Upper lobe of right lung (tissue), 1 donor: ENCODE data around the gene MAJIN. TPM values are rescaled to one million over a fixed set of nuclear protein-coding genes. Genes with fewer than 3 reads are reported as not detected.
A peak's percentile ranks its signal among the peaks of the same experiment; 100 is the strongest.

Experiments
- ATAC-seq: fragments of 200-7000 bp; cut with Tn5 transposase; one replicate; pipeline ENCODE4 v1.9.1; 2020; ENCODE audit warnings: mild to moderate bottlenecking, moderate library complexity
- DNase-seq: peaks from one replicate; pipeline ENCODE4 v3.0.0-alpha.2; 2020
- H3K27ac ChIP-seq: fragments of 200-600 bp; one replicate; pipeline ENCODE4 v1.8.0; 2022
- H3K27me3 ChIP-seq: fragments of 200-600 bp; one replicate; pipeline ENCODE4 v1.8.0; 2022; ENCODE audit warnings: mild to moderate bottlenecking
- H3K36me3 ChIP-seq: fragments of 200-600 bp; one replicate; pipeline ENCODE4 v1.8.0; 2022
- H3K4me1 ChIP-seq: fragments of 200-600 bp; one replicate; pipeline ENCODE4 v1.8.0; 2022
- H3K4me3 ChIP-seq: fragments of 200-600 bp; one replicate; pipeline ENCODE4 v1.8.0; 2022; ENCODE audit warnings: mild to moderate bottlenecking
- H3K9me3 ChIP-seq: fragments of 200-600 bp; one replicate; pipeline ENCODE4 v1.8.0; 2022
- CTCF ChIP-seq: fragments of 200-600 bp; IDR thresholded peaks from one replicate; pipeline ENCODE4 v1.8.0; 2022; ENCODE audit warnings: antibody characterized with exemption
- intact Hi-C: fragments of 100-400 bp; cut with DNase I; formaldehyde crosslinking; loops from one replicate; pipeline ENCODE4 v1.11.0; 2022
- total RNA-seq: library from RNA; stranded (reverse); fragmentation: NEBNext Ultra II Directional; extraction: Animal tissue kit (Norgen Biotek cat#: 25700); gene quantifications from one replicate; pipeline ENCODE4 v1.2.1, GENCODE V29; 2021
- donor health status: DM: no; HTN: yes; CAD: no; lungs with severe emphysema.

The MAJIN gene
- total RNA-seq, 1 donor from 2014 or later = not detected

DNA sequence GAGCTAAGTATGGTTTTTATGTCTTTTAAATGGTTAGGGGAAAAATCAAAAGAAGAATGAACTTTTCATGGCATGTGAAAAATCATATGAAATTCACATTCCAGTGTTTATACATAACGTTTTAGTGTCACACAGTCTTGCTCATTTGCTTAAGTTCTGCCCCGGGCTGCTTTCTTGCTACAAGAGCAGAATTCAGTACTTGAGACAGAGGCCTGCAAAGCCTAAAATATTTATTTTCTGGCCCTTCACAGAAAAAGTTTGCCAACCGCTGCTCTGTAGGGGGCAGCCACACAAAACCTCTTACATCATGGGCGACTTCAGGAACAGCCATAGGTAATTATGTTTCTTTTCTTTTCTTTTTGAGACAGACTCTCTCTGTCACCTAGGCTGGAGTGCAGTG is 53.9 kb downstream of the MAJIN start:
- ATAC-seq (no peak), DNase-seq (no peak)
- peak; percentile 25 for TF ChIP-seq CTCF
- peak overlapping the region; percentile 73 for H3K27ac ChIP-seq
- no peaks in the 10 kb centered on the region for H3K27me3 ChIP-seq
- peak overlapping the region; percentile 78 for H3K4me3 ChIP-seq
- peaks cover 21% of the 10 kb centered on the region for H3K4me1 ChIP-seq
- intact Hi-C loops = no loop called here
- peaks cover 14% of the 10 kb centered on the region for H3K36me3 ChIP-seq
- no peaks in the 10 kb centered on the region for H3K9me3 ChIP-seq

GRCh38 chr11:64917663-64917995 is 54.3 kb downstream of the MAJIN start:
- Histone ChIP-seq H3K27me3 (no peaks in the 10 kb centered on the region), H3K9me3 (no peaks in the 10 kb centered on the region), H3K4me1 (peaks cover 21% of the 10 kb centered on the region), H3K27ac (peak overlapping the region; percentile 73), H3K4me3 (peak overlapping the region; percentile 78), H3K36me3 (peaks cover 18% of the 10 kb centered on the region)
- DNase-seq = no peak
- no peak for ATAC-seq
- no peak for TF ChIP-seq CTCF
- intact Hi-C loops = no loop called here

- Histone ChIP-seq H3K4me1 (peaks cover 21% of the 10 kb centered on the region), H3K36me3 (peaks cover 24% of the 10 kb centered on the region), H3K27me3 (no peaks in the 10 kb centered on the region), H3K9me3 (no peaks in the 10 kb centered on the region), H3K4me3 (peak within 1 kb of the TSS; percentile 78), H3K27ac (peak within 1 kb of the TSS; percentile 83)
- peak; percentile 100 for DNase-seq
- intact Hi-C loops = no loop called here
- no peak for TF ChIP-seq CTCF
- ATAC-seq = peak; percentile 97
Observed at GRCh38 chr11:64916775-64917662, 54.9 kb downstream of the MAJIN start, which contains the start of gene ATG2A. TSS of gene ATG2A (minus strand) at chr11:64917209. CDS start at chr11:64917135, 74 bp downstream.

GRCh38 chr11:64916040-64916774 is 55.7 kb downstream of the MAJIN start:
- Histone ChIP-seq H3K4me3 (peak overlapping the region; percentile 78), H3K36me3 (peaks cover 32% of the 10 kb centered on the region), H3K27me3 (no peaks in the 10 kb centered on the region), H3K4me1 (peaks cover 21% of the 10 kb centered on the region), H3K27ac (peak overlapping the region; percentile 83), H3K9me3 (no peaks in the 10 kb centered on the region)
- no peak for TF ChIP-seq CTCF
- intact Hi-C loops = no loop called here
- DNase-seq (peak; percentile 78), ATAC-seq (peak; percentile 26)

GRCh38 chr11:64915376-64915887 is 56.5 kb downstream of the MAJIN start:
- DNase-seq (no peak), ATAC-seq (no peak)
- Histone ChIP-seq H3K9me3 (no peaks in the 10 kb centered on the region), H3K36me3 (peaks cover 40% of the 10 kb centered on the region), H3K27me3 (no peaks in the 10 kb centered on the region), H3K4me3 (peak overlapping the region; percentile 78), H3K27ac (no peak overlapping the region), H3K4me1 (peaks cover 21% of the 10 kb centered on the region)
- intact Hi-C loops = no loop called here
- no peak for TF ChIP-seq CTCF
